ENCODE results near the gene ST3GAL3. TPM values are rescaled to one million over a fixed set of nuclear protein-coding genes. Genes with fewer than 3 reads are reported as not detected.

ST3GAL3 gene
- total and polyA plus RNA-seq, 12 donors = 14.5 to 39.3 (median 31.7) TPM

DNA sequence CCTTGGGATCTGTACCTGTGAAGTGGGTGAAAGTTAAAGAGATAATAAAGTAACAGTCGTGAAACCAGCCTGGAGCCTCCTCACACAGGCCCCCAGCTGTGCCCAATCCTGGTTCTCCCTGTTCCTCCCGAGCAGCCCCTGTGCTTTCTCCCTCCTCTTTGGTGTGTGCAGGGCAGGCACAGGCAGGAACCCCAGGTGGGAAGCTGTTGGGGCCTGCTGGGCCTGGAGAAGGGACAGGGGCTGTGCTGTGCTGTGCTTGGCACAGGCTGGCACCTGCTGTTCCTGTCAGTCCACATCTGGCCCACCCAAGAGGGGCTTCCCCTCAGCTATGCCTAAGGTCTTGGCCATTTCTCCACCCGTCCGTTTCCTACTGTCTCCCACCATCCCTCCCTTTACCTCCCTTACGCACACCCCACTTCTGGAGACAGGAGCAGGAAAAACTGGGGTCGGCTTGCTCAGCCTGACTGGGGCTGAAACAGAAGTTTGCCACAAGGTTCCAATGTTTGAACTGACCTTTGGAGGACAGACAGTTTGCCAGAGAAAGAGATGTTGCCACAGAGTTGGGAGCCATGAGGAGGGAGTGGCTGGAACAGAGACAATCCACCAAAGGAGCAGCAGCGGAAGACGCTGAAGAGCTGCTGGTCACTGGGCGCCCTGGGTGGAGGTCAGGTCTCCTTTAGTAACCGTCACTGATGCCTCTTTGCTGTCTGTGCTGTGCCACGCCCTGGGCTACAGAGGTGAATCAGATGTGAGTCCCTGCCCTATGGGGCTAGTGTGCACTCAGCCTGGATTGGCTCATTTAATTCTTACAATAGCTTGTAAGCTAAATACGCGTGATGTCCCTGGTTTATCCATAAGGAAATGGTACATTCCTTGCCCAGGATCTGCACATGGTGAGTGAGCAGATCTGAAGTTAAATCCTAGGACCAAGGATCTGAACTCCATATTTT is 207.5 kb downstream of the ST3GAL3 start:
- WGBS, 2 donors = 92 to 95% methylated on average over 13 of the region's 13 CpGs
- no peaks in the 10 kb centered on the region for H3K9me3 ChIP-seq
- H3K27ac ChIP-seq = no peak overlapping the region
- H3K4me1 ChIP-seq = peaks cover 0 to 6% (median 0%) of the 10 kb centered on the region in 9 donors
- H3K4me3 ChIP-seq = no peak overlapping the region
- peak in 1 of 8 donors; percentile 21 for ATAC-seq
- peaks cover 0 to 13% (median 0%) of the 10 kb centered on the region in 9 donors for H3K36me3 ChIP-seq
- intact Hi-C loops (cut with DNase I) = no loop called here
- H3K27me3 ChIP-seq = no peaks in the 10 kb centered on the region
- TF ChIP-seq CTCF (IDR thresholded peaks at IDR 0.05) = no peak
- no peak for DNase-seq

- H3K4me3 ChIP-seq = no peak overlapping the region
- no peak overlapping the region for H3K27ac ChIP-seq
- peaks cover 0 to 19% (median 0%) of the 10 kb centered on the region in 9 donors for H3K36me3 ChIP-seq
- no peak for TF ChIP-seq CTCF (IDR thresholded peaks at IDR 0.05)
- no peaks in the 10 kb centered on the region for H3K4me1 ChIP-seq
- no peaks in the 10 kb centered on the region for H3K9me3 ChIP-seq
- H3K27me3 ChIP-seq = no peaks in the 10 kb centered on the region
- WGBS, 2 donors = 93 to 99% methylated on average over 7 of the region's 7 CpGs
- DNase-seq = no peak
- ATAC-seq = no peak
- intact Hi-C loops (cut with DNase I) = no loop called here
Observed at GRCh38 chr1:43919906-43920305, 212.6 kb downstream of the ST3GAL3 start.

DNA sequence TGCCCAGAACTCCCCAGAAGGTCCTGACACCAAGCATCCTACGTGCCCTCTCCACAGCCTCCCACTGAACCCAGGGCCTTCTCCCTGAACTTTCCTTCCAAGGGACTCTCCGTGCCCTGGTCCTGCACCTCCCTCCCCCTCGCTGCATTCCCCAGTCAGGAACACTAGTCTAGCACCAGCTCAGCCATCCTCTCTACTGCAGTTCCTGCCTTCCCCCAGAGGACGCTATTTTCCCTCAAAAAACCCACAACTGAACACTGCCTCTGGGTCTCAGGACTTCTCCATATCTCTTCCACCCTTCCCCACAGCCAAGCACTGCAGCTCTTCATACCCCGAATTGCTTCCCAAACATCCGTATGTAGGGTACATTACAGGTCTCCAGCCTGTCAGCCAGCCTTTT is 213.7 kb downstream of the ST3GAL3 start:
- 93 to 97% methylated on average over 6 of the region's 6 CpGs for WGBS, 2 donors
- Histone ChIP-seq H3K9me3 (no peaks in the 10 kb centered on the region), H3K4me1 (no peaks in the 10 kb centered on the region), H3K27me3 (no peaks in the 10 kb centered on the region), H3K36me3 (peaks cover 0 to 30% (median 0%) of the 10 kb centered on the region in 9 donors), H3K27ac (no peak overlapping the region), H3K4me3 (no peak overlapping the region)
- DNase-seq = no peak
- no peak for ATAC-seq
- TF ChIP-seq CTCF (IDR thresholded peaks at IDR 0.05) = no peak
- intact Hi-C loops (cut with DNase I) = no loop called here

GRCh38 chr1:43924516-43924915 is 217.2 kb downstream of the ST3GAL3 start:
- peaks cover 0 to 38% (median 0%) of the 10 kb centered on the region in 9 donors for H3K36me3 ChIP-seq
- H3K4me3 ChIP-seq = no peak overlapping the region
- WGBS, 2 donors = 81 to 86% methylated on average over 4 of the region's 4 CpGs
- TF ChIP-seq CTCF (IDR thresholded peaks at IDR 0.05) = no peak
- H3K27me3 ChIP-seq = no peaks in the 10 kb centered on the region
- intact Hi-C loops (cut with DNase I) = no loop called here
- H3K27ac ChIP-seq = no peak overlapping the region
- DNase-seq (no peak), ATAC-seq (no peak)
- H3K4me1 ChIP-seq = no peaks in the 10 kb centered on the region
- H3K9me3 ChIP-seq = no peaks in the 10 kb centered on the region
